GM21576 (cell line): ENCODE results near the gene UBE2Q1.
"Not testable (repeated sequence)": the region's sequence is repeated elsewhere in the genome, so short reads cannot be mapped to it uniquely, and the experiment has no call there.

Experiments
- ATAC-seq: cut with Tn5 transposase; IDR thresholded peaks from one replicate; pipeline ENCODE4 v1.9.1; 2021; ENCODE audit warnings: mild to moderate bottlenecking, moderate library complexity; ENCODE audit not compliant: unreplicated experiment

UBE2Q1 gene

DNA sequence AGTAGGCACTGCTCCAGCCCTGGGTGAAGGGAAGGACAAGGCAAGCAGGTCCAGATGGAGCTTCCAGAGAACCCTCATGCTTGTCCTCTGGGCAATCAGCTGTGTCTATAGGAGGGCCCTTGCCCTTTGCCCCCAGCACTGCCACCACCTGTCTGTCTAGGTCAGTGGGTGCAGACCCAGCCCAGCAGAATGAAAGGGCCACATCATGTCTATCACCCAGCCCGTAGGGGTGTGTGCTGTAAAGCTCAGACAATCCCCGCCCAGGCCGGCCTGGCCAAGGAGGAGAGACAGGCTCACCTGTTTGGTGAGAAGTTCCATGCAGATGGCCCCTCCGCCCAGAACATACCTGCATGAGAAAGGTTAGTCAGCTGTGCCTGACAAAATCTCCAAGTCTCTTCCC is 7.0 kb downstream of the UBE2Q1 start:
- ATAC-seq = no peak

DNA sequence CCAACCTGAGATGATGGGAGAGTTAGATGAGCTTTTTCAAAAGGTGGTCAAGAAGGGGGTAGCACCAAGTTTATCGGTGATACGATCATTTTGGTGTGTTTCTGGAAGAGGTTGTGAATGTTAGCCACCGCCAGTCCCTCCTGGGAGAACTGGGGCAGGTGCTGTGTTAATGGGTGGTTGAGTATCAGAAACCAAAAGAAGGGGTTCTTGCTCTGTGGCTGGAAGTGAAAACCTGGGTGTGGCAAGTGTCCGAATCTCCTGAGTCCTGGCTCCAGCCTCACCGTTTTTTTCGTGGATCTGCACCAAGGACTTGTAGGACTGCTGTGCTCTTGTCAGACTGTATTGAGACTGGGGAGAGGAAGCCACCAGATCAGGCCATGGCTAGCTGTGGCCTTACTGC is 7.8 kb downstream of the UBE2Q1 start:
- ATAC-seq = no peak

DNA sequence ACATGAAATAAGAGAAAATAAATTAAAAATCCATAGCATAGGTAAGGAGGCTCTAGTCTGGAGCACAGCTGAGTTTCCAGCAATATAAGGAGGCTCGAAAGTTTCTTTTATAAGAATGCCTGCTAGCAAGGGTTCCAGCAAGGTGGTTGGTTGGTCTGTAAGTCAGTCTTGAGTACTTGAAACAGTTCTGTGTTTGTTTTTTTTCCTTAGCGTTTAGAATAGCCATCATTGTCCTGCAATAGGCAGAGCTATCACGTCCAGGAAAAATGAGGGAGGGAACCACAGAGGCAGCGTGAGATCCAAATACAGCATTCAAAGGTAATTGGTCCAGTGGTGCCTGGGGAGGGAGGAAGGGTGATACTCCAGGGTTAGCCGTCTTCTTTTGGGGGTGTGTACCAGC is 8.4 kb downstream of the UBE2Q1 start:
- ATAC-seq = no peak

DNA sequence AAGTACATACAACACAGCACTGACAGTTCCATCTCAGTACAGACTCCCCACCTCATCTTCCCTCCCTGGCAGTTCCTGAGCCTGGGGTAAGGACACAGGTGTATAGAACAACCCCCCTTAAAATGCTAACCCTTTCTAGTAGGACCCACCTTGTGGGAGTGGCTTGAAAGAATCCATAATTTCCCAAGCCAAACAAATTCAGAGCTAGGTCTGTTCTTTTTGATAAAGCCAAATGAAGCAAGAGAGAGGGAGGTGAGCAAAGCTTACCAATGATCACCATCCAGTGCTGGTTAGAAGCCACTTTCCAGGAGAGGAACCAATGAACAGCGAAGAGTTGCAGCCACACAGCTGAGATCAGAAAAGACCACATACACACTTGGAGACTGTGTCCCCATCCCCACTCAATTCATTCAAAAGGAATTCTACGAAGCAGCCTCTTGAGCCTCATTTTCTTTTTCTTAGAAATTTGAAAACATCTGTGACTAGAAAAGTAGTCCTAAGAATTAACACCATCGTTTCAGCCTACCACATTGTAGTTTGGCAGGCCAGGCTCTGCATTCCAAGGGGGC is 9.2 kb downstream of the UBE2Q1 start:
- no peak for ATAC-seq

DNA sequence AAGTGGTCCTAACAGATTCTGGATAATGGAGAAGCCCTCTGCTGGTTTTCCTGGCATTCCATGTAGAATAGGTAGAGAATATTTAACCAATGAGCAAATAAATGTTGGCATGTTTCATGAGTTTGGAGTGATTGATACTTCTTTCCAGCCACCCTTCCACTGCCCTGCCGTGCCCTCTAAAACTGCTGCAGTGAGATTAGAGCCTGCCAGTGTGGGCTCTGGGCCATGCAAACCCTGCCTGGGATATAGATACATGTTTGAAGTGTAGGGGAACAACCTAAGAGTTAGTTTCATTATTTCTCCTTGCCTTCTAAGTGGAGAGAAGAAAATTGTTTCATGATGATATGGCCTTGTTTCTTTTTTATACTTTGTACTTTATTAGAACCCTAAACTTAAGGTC is 10.4 kb downstream of the UBE2Q1 start:
- no peak for ATAC-seq

DNA sequence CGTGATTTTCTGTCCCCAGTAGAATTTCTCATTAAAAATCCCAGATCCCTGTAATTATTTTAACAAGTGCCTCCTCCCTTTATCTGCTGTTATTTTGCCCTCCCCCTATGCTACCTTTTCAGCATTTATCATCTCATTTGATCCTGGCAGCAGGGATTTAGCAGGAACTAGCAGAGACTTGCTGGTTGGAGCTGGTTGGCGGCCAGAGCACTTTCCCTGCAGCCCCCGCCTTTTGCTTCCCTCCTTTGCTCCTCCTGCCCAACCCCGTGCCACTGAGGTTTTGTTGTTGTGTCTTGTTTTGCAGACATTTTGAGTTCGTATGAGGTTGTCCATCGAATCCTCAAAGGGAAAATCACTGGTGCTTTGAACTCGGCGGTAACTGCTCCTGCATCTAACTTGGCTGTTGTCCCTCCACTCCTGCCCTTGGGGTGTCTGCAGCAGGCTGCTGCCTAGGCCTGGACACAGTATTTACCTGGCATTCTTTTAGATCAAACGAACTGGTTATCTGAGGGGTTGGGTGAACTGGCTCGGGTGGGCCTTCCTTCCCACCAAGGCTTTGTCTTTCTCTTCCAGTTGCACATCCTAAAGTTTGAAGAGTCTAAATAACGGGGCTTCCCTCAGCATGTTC is 11.2 kb downstream of the UBE2Q1 start:
- ATAC-seq = no peak

DNA sequence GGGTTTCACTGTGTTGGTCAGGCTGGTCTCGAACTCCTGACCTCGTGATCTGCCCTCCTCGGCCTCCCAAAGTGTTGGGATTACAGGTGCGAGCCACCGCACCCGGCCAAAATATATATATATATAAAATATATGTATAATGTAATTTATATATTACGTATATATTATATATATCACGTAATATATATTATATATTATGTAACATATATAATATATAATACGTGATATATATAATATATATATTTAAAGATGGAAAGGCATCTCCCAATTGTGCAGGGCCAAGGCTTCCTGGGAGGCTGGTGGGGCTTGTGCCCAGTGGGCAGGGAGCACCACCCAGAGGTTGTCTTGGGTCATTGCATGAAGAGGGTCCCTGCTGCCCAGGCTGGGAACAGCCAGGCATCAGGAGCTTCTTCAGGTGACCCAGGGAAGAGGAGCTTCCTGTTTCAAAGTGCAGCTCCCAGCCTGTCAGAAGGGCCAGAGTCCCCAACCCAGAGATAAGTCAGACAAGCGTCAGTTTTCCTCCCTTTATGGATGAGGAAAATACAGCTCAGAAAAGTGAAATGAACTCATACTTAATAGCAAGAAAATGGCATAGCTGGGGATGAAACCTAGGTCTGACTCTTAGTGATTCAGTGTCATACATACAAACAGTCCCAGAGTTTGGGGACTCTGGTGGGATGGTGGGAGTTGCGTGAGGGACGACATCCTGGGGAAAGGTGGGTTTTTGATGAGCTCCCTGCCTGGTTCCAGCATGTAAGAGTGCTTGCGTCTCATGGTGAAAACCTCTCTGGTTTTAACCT is 12.0 kb downstream of the UBE2Q1 start:
- no peak for ATAC-seq

DNA sequence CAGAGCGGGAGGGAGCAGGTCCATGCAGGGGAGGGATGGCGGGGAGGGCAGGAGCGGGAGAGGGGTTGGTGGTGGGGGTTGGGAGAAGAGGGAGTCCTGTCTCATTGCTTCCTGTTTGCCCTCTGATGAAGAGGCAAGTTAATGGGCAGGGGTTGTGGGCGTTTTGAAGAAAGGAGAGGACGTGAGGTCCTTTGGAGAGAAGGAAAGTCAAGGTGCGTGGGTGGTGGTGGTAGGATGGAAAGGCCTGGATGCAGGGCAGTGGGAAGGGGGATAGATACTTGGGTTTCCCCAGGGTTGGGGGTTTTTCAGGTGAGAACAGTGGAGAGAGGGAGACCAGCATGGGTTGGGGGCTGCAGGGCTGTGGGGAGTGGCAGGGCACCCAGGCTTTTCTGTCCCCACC is 17.2 kb downstream of the UBE2Q1 start:
- no peak for ATAC-seq

DNA sequence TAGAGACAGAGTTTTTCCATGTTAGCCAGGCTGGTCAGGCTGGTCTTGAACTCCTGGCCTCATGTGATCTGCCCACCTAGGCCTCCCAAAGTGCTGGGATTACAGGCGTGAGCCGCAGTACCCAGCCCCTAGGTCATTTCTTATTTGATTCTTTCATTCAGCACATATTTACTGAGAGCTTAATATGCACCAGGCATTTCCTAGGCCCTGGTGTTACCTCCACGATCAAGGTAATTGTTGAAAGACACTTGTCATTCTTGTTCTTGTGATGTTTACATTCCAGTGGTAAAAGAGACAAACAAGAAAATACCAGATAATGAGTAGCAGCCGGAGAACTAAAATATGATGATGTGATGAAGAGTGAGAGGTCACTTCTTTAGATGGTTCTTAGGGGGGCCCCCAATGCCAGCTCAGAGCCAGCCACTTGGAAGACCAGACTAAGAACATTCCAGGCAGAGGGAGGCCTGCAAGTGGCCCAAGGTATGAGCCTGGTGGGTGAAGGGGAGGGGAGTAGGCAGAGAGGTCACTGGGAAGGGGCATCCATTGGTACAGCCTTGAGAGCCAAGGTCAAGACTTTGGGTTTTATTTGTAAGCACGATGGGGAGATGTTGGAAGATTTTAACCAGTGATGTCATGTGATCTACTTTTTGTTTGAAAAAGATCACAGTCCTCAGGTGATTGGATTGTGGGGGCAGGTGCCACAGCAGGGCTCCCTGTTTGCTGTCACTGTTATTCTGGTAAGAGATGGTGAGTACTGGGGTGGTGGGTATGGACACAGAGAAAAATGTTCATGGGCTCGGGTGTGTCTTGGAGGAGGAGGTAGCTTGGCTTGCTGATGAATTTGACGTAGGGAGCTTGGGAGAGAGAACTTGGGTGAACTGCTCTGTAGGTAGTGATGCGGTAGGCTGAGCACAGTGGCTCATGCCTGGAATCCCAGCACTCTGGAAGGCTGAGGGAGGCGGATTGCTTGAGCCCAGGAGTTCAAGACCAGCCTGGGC is 18.7 kb downstream of the UBE2Q1 start:
- ATAC-seq = no peak

DNA sequence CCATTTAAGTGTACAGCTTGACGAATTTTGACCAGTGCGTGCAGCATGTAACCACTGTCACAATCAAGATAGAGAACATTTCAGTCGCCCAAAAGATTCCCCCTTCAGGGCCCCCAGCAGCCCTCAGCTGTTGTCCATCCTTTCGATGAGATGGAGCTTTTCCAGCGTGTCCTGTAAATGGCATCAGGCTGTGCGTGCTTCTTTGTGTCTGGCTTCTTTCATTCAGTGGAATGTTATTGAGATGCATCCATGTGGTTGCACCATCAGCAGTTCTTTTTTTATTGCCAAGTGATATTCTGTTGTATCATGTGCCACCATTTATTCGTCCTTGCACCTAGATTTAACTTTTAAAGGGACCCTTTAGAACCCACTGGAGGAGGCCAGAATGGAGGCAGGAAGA is 21.9 kb downstream of the UBE2Q1 start:
- no peak for ATAC-seq

DNA sequence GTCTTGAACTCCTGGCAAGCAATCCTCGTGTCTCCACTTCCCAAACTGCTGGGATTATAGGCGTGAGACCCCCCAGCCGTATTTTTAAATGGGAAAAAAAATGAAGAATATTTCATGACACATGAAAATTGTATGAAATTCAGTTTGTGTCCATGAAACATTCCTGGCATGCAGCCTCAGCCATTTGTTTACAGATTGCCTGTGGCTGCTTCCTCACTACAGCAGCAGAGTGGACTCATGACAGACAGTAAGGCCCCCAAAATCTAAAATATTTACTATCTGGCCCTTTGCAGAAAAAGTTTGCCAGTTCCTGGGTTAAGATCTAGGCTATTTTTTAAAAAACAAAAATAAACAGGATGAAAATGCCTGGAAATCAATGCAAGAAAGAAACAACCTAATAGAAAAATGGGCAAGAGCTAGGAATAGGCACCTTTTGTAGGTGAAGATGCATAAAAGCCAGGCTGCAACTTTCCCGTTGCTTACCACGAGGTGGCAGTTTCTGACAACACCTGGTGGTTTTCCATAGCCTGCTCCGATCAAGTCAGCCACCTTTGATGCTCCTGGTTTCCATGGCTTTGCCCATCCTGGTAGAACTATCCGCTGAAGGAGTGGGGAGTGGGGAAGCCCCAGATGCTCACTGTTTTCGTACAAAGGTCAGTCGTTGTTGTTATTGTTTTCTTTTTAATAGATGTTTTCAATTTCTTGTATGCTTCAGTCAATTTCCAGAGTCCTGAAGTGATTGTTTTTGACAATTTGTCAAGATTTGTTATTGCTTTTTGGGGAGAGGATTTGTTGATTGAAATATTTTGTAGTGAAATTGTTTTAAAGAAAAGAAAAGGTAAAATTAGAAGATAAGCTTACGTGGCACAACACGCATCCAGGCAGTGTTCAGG is 24.3 kb downstream of the UBE2Q1 start:
- ATAC-seq = no peak

DNA sequence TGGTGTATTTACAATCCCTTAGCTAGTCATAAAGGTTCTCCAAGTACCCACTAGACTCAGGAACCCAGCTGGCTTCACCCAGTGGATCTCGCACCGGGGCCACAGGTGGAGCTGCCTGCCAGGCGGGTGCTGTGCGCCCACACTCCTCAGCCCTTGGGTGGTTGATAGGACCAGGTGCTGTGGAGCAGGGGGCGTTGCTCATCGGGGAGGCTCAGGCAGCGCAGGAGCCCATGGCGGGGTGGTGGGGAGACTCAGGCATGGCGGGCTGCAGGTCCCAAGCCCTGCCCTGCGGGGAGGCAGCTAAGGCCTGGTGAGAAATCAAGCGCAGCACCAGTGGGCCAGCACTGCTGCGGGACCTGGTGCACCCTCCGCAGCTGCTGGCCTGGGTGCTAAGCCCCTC is 26.5 kb downstream of the UBE2Q1 start:
- ATAC-seq = not testable (repeated sequence)

DNA sequence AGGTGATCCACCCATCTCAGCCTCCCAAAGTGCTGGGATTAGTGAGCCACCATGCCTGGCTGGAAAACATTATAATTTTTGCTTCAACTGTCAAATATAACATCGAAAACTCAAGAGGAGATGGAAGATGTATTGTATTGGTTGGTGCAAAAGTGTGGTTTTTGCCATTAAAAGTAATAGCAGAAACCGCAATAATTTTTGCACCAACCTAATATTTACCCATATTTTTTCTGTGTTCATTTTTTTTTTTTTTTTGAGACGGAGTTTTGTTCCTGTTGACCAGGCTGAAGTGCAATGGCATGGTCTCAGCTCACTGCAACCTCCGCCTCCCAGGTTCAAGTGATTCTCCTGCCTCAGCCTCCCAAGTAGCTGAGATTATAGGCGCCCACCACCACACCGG is 29.2 kb downstream of the UBE2Q1 start:
- no peak for ATAC-seq

DNA sequence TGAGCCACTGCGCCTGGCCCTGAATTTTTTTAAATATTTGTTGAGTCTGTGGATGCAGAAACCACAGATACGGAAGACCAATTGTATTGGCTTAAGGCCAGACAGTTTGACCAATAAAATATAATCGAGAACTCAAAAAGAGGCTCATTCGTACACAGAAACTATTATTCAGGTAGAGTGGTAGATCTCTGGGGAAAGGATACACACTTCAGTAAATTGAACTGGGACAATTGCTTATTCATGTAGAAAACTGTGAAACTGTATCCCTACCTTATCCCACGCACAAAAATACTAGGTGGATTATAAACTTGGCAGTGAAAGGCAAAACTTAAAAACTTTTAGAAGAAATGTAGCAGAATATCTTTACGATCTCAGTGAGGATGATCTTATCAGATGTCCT is 31.3 kb downstream of the UBE2Q1 start:
- ATAC-seq = no peak

DNA sequence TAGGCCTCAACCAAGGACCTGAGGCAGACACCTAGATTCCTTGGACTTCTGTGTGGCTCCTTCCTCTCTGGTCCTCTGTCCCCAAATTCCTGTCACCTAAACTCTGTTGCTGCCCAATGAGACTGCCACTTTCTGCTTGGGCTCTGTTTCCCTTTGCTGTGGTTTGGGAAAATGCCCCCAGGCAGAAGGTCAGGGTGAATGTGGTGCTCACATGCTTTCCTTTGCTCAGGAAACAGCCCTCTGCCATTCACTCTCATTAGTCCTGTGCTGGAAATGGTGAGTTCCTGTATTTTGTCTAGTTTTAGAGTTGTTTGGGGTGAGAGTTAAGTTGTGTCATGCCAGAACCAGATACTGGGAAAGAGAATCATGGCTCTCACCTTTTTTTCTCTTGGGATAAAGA is 33.6 kb downstream of the UBE2Q1 start:
- ATAC-seq = no peak

DNA sequence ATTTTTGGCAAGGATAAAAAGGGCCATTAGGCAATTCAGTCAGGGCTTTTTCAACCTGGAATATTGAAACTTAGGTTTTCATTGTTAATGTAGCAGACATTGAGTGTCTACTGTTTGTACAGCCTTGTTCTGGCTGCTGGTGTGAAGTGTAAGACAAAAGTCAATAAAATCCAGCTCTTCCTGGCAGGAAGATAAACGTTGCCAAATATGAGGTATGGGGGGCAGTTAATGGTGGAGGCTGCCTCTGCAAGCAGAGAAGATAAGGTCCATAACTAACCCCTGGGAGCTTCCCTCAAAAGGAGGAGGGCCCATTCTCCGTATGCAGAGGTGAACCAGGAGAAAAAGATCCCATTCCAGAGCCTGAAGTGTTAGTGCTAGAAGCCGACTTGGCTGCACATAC is 36.8 kb downstream of the UBE2Q1 start:
- ATAC-seq = no peak

DNA sequence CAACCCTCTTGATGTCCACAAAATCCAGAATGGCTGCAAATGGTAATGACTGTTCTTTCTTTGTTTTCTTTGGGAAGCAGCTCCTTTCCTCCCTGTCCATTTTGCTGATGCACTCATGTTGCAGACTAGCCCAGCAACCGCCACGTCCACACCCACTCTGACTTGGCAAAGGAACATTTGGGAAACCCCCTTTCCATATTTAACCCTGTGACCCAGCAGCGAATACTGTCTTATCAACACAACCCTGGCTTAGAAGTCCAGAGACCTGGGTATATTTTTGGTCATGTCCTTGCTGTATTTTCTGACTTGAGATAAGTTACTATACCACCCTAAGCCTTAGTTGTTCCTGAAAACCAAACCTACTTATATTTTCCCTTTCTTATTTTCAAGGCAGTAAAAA is 38.1 kb downstream of the UBE2Q1 start:
- no peak for ATAC-seq

DNA sequence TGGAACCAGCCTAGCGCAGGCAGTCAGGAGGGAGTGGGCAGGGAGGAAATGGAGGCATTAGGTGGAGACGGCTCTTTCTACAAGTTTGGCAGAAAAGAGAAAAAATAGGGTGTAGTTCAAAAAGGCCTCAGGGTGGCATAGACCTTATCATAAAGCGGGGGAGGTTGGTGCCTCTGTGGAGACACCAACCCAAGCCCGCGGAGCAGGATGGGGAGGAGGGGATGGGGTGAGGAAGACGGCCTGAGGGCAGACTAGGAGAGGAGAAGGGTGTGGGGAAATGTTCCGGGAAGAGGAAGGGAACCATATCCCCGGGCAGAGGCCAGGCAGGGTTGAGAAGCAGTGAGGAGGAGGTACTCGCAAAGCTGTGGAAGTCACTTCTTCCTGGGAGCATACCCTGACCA is 38.9 kb downstream of the UBE2Q1 start:
- ATAC-seq = no peak

DNA sequence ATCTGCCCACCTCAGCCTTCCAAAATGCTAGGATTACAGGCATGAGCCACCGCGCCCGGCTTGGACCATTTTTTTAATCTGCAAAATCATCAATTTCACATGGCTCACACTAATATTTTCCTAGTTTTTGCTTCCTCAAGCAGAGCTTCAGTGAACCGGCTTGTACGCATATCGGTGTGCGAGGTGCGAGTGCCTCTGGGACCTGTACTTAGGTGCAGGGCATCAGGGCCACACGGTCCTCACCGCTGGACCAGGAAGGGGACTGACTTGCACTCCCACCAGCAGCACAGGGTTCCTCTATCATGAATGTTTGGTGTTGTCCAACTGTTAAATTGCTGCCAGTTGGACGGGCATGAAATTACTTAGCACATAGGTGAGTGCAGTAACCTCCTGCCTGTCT is 40.8 kb downstream of the UBE2Q1 start:
- no peak for ATAC-seq

DNA sequence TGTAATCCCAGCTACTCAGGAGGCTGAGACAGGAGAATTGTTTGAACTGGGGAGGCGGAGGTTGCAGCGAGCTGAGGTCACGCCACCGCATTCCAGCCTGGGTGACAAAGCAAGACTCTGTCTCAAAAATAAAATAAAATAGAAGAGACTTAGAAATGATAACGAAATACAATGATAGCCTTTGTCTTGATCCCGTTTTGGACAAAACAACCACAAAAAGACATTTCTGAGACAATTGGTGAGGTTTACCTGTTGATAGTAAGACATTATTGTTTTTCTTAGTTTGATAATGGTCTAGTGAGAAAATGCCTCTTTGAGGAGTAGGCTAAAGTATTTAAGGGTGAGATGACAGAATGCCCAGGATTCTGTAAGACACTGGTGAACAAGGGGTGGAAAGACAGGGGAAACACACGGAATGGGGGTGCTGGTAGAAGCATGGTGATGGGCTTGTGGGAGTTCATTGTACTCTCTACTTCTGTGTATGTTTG is 44.4 kb downstream of the UBE2Q1 start:
- ATAC-seq = no peak
